ENCODE data around the gene TGM2. TPM values are rescaled to one million over a fixed set of nuclear protein-coding genes. Genes with fewer than 3 reads are reported as not detected.

TGM2 gene
- total and polyA plus RNA-seq, 9 of the 15 experiments (the other 6 are each of a cell fraction or from before 2014, with no cell fraction given), result 5.5 to 78.5 (median 37.6) TPM

- ChIA-PET POLR2A (interaction anchor here (1.3 kb wide), 2 partner anchors 10 to 87 kb away, joined by 3 to 4 read pairs; no protein-coding TSS in a partner anchor), CTCF (ENCODE audit: low intra/inter-chr PET ratio) (no interaction called here)
- no peaks in the 10 kb centered on the region for H3K9me3 ChIP-seq (replicated peaks; ENCODE audit: control insufficient read depth, insufficient read depth, low read depth, low read length)
- BruUV-seq (replicated peaks), result no TSS peak
- H3K9ac ChIP-seq (ENCODE audit: insufficient read depth in 1 of 2, low read depth in 2 of 2, low read length in 2 of 2), result no peak overlapping the region; a peak in 1 of 4 replicates
- 40% methylated on average over 8 of the region's 8 CpGs for WGBS (ENCODE audit: insufficient coverage, low coverage, missing lambda C conversion rate)
- H3K27ac ChIP-seq (ENCODE audit: extremely low read depth, low read depth, low read length), result no peak overlapping the region
- peak; percentile 6 for FAIRE-seq
- H3K27me3 ChIP-seq (ENCODE audit: control insufficient read depth in 2 of 2, insufficient read depth in 2 of 2, low read length in 2 of 2), result no peaks in the 10 kb centered on the region
- H3K9me1 ChIP-seq (ENCODE audit: control insufficient read depth, insufficient read depth, low read length), result no peaks in the 10 kb centered on the region
- H3K36me3 ChIP-seq (ENCODE audit: control insufficient read depth, insufficient read depth, low read length), result no peaks in the 10 kb centered on the region
- H2AFZ ChIP-seq (ENCODE audit: low read depth, low read length), result no peak overlapping the region; the same call in 1 of the 2 replicates
- peak in 1 of 4 experiments; percentile 64 for DNase-seq (ENCODE audit: extremely low read depth in 1 of 4, low spot score in 3 of 4)
- no peak overlapping the region for H3K4me2 ChIP-seq (ENCODE audit: insufficient read depth, low read length)
- peak; percentile 27; the same call in 2 of the 3 replicates for ATAC-seq
- no peaks in the 10 kb centered on the region for H4K20me1 ChIP-seq (replicated peaks; ENCODE audit: control insufficient read depth, insufficient read depth, low read length)
- in situ Hi-C loops (cut with MboI), result no loop called here
- peaks cover 15 to 36% of the 10 kb centered on the region in 2 experiments for H3K4me1 ChIP-seq (replicated peaks in 1 of 2; ENCODE audit: control insufficient read depth in 2 of 2, insufficient read depth in 2 of 2, low read length in 2 of 2)
- no peaks in the 10 kb centered on the region for H3K79me2 ChIP-seq (ENCODE audit: control insufficient read depth, insufficient read depth, low read length)
- intact Hi-C loops (cut with micrococcal nuclease), result loop anchor here (5.0 kb wide), 1 partner anchor 38 kb away; no protein-coding TSS in a partner anchor
- H3K4me3 ChIP-seq, result no peak overlapping the region
- TF ChIP-seq, protein P1, sequence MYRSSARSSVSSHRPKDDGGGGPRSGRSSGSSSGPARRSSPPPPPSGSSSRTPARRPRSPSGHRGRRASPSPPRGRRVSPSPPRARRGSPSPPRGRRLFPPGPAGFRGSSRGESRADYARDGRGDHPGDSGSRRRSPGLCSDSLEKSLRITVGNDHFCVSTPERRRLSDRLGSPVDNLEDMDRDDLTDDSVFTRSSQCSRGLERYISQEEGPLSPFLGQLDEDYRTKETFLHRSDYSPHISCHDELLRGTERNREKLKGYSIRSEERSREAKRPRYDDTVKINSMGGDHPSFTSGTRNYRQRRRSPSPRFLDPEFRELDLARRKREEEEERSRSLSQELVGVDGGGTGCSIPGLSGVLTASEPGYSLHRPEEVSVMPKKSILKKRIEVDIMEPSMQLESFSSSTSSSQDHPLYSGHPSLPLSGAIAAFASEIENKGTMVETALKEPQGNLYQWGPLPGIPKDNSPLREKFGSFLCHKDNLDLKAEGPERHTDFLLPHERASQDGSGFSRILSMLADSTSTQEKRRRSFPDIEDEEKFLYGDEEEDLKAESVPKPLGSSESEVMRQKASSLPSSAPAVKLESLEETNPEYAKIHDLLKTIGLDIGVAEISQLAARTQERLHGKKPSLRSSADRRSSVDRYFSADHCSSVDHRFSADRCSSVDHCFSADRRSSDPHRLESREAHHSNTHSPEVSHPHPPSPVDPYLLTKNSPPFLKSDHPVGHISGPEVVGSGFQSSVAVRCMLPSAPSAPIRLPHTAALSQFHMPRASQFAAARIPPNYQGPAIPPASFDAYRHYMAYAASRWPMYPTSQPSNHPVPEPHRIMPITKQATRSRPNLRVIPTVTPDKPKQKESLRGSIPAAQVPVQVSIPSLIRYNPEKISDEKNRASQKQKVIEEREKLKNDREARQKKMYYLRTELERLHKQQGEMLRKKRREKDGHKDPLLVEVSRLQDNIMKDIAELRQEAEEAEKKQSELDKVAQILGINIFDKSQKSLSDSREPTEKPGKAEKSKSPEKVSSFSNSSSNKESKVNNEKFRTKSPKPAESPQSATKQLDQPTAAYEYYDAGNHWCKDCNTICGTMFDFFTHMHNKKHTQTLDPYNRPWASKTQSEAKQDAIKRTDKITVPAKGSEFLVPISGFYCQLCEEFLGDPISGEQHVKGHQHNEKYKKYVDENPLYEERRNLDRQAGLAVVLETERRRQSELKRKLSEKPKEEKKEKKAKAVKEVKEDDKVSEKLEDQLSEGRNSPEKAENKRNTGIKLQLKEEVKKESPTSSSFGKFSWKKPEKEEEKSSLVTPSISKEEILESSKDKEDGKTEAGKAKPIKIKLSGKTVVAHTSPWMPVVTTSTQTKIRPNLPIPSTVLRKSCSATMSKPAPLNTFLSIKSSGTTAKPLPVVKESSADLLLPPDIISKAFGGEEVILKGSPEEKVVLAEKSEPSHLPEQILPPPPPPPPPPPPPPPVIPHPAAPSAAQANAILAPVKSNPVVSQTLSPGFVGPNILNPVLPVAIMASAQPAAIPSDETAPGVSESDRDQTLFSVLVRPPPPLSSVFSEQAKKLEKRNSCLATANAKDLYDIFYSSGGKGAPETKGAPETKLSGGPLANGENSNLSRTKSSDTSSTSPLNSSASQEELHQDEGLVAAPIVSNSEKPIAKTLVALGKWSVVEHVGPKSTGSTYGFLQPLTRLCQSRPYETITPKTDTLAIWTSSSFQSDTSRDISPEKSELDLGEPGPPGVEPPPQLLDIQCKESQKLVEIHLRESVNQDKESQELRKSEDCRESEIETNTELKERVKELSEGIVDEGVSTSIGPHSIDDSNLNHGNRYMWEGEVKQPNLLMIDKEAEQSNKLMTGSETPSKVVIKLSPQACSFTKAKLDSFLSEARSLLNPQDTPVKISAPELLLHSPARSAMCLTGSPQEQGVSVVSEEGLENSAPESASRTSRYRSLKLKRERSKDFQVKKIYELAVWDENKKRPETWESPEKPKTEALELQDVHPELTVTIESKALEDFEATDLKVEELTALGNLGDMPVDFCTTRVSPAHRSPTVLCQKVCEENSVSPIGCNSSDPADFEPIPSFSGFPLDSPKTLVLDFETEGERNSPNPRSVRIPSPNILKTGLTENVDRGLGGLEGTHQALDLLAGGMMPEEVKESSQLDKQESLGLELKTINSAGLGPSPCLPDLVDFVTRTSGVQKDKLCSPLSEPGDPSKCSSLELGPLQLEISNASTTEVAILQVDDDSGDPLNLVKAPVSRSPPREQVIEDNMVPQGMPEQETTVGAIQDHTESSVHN (IDR thresholded peaks at IDR 0.05; ENCODE audit: borderline replicate concordance in 1 of 2, low read depth in 1 of 2), result peak in 1 of 2 experiments; percentile 74; a peak in 1 of 4 replicates
- TF ChIP-seq, protein P2, sequence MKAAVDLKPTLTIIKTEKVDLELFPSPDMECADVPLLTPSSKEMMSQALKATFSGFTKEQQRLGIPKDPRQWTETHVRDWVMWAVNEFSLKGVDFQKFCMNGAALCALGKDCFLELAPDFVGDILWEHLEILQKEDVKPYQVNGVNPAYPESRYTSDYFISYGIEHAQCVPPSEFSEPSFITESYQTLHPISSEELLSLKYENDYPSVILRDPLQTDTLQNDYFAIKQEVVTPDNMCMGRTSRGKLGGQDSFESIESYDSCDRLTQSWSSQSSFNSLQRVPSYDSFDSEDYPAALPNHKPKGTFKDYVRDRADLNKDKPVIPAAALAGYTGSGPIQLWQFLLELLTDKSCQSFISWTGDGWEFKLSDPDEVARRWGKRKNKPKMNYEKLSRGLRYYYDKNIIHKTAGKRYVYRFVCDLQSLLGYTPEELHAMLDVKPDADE (conservative IDR thresholded peaks at IDR 0.05; ENCODE audit: control insufficient read depth, low read depth, low read length), result no peak
- TF ChIP-seq ZNF57 (CRISPR knock-in tag; IDR thresholded peaks at IDR 0.05) (no peak), CBX3 (IDR thresholded peaks at IDR 0.05; ENCODE audit: borderline replicate concordance in 1 of 2, low read length in 2 of 2) (no peak)
- TF ChIP-seq, protein P3, sequence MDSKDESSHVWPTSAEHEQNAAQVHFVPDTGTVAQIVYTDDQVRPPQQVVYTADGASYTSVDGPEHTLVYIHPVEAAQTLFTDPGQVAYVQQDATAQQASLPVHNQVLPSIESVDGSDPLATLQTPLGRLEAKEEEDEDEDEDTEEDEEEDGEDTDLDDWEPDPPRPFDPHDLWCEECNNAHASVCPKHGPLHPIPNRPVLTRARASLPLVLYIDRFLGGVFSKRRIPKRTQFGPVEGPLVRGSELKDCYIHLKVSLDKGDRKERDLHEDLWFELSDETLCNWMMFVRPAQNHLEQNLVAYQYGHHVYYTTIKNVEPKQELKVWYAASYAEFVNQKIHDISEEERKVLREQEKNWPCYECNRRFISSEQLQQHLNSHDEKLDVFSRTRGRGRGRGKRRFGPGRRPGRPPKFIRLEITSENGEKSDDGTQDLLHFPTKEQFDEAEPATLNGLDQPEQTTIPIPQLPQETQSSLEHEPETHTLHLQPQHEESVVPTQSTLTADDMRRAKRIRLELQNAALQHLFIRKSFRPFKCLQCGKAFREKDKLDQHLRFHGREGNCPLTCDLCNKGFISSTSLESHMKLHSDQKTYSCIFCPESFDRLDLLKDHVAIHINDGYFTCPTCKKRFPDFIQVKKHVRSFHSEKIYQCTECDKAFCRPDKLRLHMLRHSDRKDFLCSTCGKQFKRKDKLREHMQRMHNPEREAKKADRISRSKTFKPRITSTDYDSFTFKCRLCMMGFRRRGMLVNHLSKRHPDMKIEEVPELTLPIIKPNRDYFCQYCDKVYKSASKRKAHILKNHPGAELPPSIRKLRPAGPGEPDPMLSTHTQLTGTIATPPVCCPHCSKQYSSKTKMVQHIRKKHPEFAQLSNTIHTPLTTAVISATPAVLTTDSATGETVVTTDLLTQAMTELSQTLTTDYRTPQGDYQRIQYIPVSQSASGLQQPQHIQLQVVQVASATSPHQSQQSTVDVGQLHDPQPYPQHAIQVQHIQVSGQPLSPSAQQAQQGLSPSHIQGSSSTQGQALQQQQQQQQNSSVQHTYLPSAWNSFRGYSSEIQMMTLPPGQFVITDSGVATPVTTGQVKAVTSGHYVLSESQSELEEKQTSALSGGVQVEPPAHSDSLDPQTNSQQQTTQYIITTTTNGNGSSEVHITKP (IDR thresholded peaks at IDR 0.05; ENCODE audit: partially characterized antibody), result no peak
These were observed 55.2 kb downstream of the TGM2 start for GRCh38 chr20:38109591-38110524.
